Heart right ventricle (tissue), 16 donors: Measurements from ENCODE around the gene ITM2B. TPM values are rescaled to one million over a fixed set of nuclear protein-coding genes. Genes with fewer than 3 reads are reported as not detected.

ENCODE experiments used
- ATAC-seq, 8 donors: fragments of 200-7000 bp; cut with Tn5 transposase; one replicate each; pipeline ENCODE4 v1.9.1; 2020; ENCODE audit warnings: mild to moderate bottlenecking in 8 of 8, moderate library complexity in 8 of 8, moderate number of reproducible peaks in 1 of 8
- DNase-seq, 2 donors: peaks; one replicate each; pipeline ENCODE4 v3.0.0-alpha.2; 2020
- H3K27ac ChIP-seq, 10 donors: fragments of 200-600 bp; sonication (generic) in 2 of 10; one replicate each; pipeline versions ENCODE4 v1.5.0 to v1.8.0; 2020 to 2022; ENCODE audit warnings: mild to moderate bottlenecking in 3 of 10
- H3K27me3 ChIP-seq, 7 donors: fragments of 200-600 bp; one replicate each; pipeline ENCODE4 v1.8.0; 2021 to 2022; ENCODE audit warnings: mild to moderate bottlenecking in 2 of 7
- H3K36me3 ChIP-seq, 9 donors: fragments of 200-600 bp; sonication (generic) in 1 of 9; one replicate each; pipeline versions ENCODE4 v1.5.0 to v1.8.0; 2020 to 2022; ENCODE audit warnings: mild to moderate bottlenecking in 2 of 9
- H3K4me1 ChIP-seq, 9 donors: fragments of 200-600 bp; sonication (generic) in 1 of 9; one replicate each; pipeline versions ENCODE4 v1.5.0 to v1.8.0; 2020 to 2022; ENCODE audit warnings: mild to moderate bottlenecking in 4 of 9
- H3K4me3 ChIP-seq, 10 donors: fragments of 200-600 bp; sonication (generic) in 2 of 10; one replicate each; pipeline versions ENCODE4 v1.5.0 to v1.8.0; 2020 to 2022; ENCODE audit warnings: mild to moderate bottlenecking in 7 of 10, moderate library complexity in 2 of 10
- H3K9me3 ChIP-seq, 11 donors: fragments of 200-600 bp in 10 of 11; sonication (generic) in 2 of 11; one replicate each; pipeline versions ENCODE4 v1.5.0 to v1.8.0; 2013 to 2022; ENCODE audit warnings: mild to moderate bottlenecking in 2 of 11, control low read depth in 1 of 11, moderate library complexity in 1 of 11
- WGBS, 2 donors: extraction: QIAGEN DNeasy Blood & Tissue Kit; methylation state at CpG; one replicate each; pipeline ENCODE4 v1.1.7; 2013; ENCODE audit warnings: inconsistent platforms in 1 of 2; 5-methylcytosine and 5-hydroxymethylcytosine counted together
- intact Hi-C, 10 donors: fragments of 100-400 bp; cut with DNase I; formaldehyde crosslinking; loops; one replicate each; pipeline versions ENCODE4 v1.11.1 to v1.14.2; 2022
- polyA plus RNA-seq, 2 donors: library from polyadenylated mRNA; stranded (reverse); fragments of 200-250 nt; gene quantifications; one replicate each; pipeline ENCODE4 v1.2.3, GENCODE V29; 2013
- total RNA-seq, 10 donors: library from RNA; stranded (reverse); fragmentation: NEBNext Ultra II Directional in 3 of 10; extraction: Animal tissue kit (Norgen Biotek cat#: 25700) in 3 of 10; gene quantifications; one replicate each; pipeline versions ENCODE4 v1.2.1 to v1.2.4, GENCODE V29; 2021 to 2023
- TF ChIP-seq, protein P1 (sequence below), 9 donors: fragments of 200-600 bp; sonication (generic) in 2 of 9; IDR thresholded peaks; one replicate each; pipeline versions ENCODE4 v1.5.0 to v1.8.0; 2021 to 2022; ENCODE audit warnings: antibody characterized with exemption in 9 of 9, mild to moderate bottlenecking in 5 of 9, moderate library complexity in 1 of 9
- donor health status: Arrhythmogenic right ventricular cardiomyopathy.
- donor health status: ischemic (EF 13 %, LVEDD 7.1; RV severe dilation, severe dysfunction).
- donor health status: healthy with polysubstance abuse.
- donor health status: DM: no; HTN: yes; CAD: no.
- donor health status: DM: no; HTN: no; CAD: no.
- donor health status: ischemic (EF 25% LVEDD 6.9; RV normal size, moderate dysfunction).
- donor health status: ischemic (EF 25% LVEDD 5.7; RV mildly dilated, moderate dysfunction).
- donor health status: healthy.
- donor health status: DM: yes; HTN: yes; CAD: no.
- donor health status: Ischemic cardiomyopathy.
- donor health status: ischemic (EF 35%, LVEDD 5.7; RV mildly dilated, moderate dysfunction).
- donor health status: nonischemic (EF 11% LVEDD 7.7; RV severe dilation, severe dysfunction).
- donor health status: DM: yes; HTN: yes; CAD: no.
- donor health status: PGD.
- donor health status: ischemic (EF 29% LVEDD 5.4; RV normal size, mild dysfunction).
- donor health status: nonischemic (EF 23%, LVEDD 6.1; RV moderate dilation, normal function).

ITM2B gene
- total and polyA plus RNA-seq, 12 donors = 272 to 636 (median 507) TPM

DNA sequence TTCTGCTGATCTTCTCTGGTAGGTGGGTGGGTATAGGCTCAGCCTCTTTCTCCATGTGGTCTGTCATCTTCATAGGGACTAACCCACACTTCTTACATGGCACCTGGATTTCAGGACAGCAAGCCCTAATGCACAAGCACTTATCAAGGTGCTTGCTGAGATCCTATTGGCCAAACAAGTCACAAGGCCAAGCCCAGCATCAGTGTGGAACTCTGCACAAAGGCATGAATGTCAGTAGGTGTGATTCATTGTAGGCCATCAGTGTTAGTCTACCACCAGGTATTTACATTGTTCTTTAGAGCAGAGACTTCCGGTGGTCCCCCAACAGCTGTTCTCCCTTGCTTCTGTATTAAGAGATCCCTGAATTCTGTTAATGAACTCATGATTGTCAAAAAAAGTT, 62.3 kb downstream of the ITM2B start:
- 100% methylated on average over 1 of the region's 1 CpG for WGBS, 2 donors
- Histone ChIP-seq H3K4me1 (peaks cover 0 to 7% (median 0%) of the 10 kb centered on the region in 9 donors), H3K27me3 (no peaks in the 10 kb centered on the region), H3K27ac (no peak overlapping the region), H3K4me3 (no peak overlapping the region), H3K36me3 (no peaks in the 10 kb centered on the region), H3K9me3 (no peaks in the 10 kb centered on the region)
- ATAC-seq (no peak), DNase-seq (no peak)
- intact Hi-C loops = no loop called here
- TF ChIP-seq, protein P1, sequence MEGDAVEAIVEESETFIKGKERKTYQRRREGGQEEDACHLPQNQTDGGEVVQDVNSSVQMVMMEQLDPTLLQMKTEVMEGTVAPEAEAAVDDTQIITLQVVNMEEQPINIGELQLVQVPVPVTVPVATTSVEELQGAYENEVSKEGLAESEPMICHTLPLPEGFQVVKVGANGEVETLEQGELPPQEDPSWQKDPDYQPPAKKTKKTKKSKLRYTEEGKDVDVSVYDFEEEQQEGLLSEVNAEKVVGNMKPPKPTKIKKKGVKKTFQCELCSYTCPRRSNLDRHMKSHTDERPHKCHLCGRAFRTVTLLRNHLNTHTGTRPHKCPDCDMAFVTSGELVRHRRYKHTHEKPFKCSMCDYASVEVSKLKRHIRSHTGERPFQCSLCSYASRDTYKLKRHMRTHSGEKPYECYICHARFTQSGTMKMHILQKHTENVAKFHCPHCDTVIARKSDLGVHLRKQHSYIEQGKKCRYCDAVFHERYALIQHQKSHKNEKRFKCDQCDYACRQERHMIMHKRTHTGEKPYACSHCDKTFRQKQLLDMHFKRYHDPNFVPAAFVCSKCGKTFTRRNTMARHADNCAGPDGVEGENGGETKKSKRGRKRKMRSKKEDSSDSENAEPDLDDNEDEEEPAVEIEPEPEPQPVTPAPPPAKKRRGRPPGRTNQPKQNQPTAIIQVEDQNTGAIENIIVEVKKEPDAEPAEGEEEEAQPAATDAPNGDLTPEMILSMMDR (IDR thresholded peaks at IDR 0.05) = no peak

DNA sequence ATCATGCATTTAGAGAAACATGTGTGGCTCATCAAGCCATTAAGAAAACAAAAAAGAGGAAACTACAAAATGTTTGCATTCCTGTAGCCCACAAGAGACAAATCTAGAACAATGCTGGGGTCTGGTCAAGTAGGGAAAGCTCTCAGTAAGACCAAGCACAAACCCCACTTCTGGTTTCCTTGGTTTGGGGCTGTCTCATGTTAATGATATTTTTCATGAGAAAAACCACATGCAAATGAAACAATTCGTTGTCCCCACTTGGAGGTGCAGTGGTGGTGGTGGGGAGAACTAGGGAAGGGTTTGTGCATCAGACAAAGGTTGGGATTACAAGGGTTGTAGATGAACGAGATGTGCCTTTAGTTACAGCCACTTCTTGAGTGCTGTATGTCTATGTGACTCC, 63.5 kb downstream of the ITM2B start:
- Histone ChIP-seq H3K27ac (no peak overlapping the region), H3K36me3 (peaks cover 0 to 3% (median 0%) of the 10 kb centered on the region in 9 donors), H3K4me3 (no peak overlapping the region), H3K9me3 (no peaks in the 10 kb centered on the region), H3K4me1 (peaks cover 0 to 7% (median 0%) of the 10 kb centered on the region in 9 donors), H3K27me3 (no peaks in the 10 kb centered on the region)
- DNase-seq = no peak
- ATAC-seq = no peak
- TF ChIP-seq, protein P1 (IDR thresholded peaks at IDR 0.05) = no peak
- WGBS, 2 donors = 77 to 81% methylated on average over 2 of the region's 2 CpGs
- intact Hi-C loops = no loop called here

DNA sequence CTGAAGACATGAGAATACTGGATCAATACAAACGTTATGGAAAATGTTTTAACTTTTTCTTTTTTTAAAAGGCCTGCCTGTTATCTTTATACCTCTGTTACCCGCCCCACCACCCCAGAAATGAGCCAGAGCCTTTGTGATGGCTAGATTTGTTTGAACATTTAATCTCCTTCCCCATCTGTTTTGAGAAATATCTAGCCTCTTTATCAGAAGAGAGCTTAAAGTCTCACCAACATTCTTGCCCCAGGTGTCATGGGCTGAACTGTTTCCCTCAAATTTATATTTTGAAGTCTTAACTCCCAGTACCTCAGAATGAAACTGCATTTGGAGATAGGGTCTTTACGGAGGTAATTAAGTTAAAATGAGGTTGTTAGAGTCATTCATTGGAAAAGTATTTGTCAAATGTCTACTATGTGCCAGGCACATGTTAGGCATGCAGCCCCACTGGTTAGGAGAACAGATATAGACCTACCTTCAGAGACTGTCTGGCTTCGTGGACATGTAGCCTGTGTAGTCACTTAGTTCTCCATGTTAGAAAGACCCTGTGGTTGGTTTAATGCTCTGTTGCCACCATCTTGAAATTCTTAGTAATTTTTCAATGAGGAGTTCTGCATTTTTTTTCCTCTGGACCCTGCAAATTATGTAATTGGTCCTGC, 64.3 kb downstream of the ITM2B start:
- ATAC-seq (no peak), DNase-seq (no peak)
- Histone ChIP-seq H3K27me3 (no peaks in the 10 kb centered on the region), H3K4me1 (peaks cover 0 to 3% (median under 1%) of the 10 kb centered on the region in 9 donors), H3K4me3 (no peak overlapping the region), H3K36me3 (peaks cover 0 to 3% (median 0%) of the 10 kb centered on the region in 9 donors), H3K27ac (no peak overlapping the region), H3K9me3 (no peaks in the 10 kb centered on the region)
- TF ChIP-seq, protein P1 (IDR thresholded peaks at IDR 0.05) = no peak
- intact Hi-C loops = no loop called here
- WGBS, 2 donors = 83 to 84% methylated on average over 4 of the region's 4 CpGs

DNA sequence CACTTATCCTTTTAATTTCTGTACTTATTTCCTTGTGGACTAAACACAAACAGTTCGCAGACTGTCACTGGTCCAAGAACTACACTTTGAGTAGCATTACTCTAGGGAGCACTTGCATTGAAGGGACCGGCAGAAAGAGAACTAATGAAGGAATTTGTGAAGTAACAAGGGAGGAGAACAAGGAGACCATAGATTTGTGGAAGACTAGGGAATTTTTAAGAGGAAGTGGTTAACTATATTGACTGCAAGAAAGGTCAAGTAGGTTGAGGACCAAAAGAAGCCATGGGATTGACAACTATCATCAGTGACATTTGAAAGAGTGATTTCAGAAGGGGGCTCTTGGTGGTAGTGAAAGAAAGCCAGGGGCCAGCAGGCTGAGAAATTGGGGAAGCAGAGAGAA, 66.6 kb downstream of the ITM2B start:
- TF ChIP-seq, protein P1 (IDR thresholded peaks at IDR 0.05) = no peak
- DNase-seq = no peak
- WGBS, 2 donors = 74 to 80% methylated on average over 2 of the region's 2 CpGs
- no peaks in the 10 kb centered on the region for H3K9me3 ChIP-seq
- H3K4me3 ChIP-seq = no peak overlapping the region
- peaks cover 0 to 11% (median 7%) of the 10 kb centered on the region in 9 donors for H3K4me1 ChIP-seq
- intact Hi-C loops = no loop called here
- no peak overlapping the region for H3K27ac ChIP-seq
- no peak for ATAC-seq
- peaks cover 0 to 3% (median 0%) of the 10 kb centered on the region in 9 donors for H3K36me3 ChIP-seq
- no peaks in the 10 kb centered on the region for H3K27me3 ChIP-seq
